Mesenchymal stem cell (in vitro differentiated cells and primary cell): ENCODE data around the gene MTHFD1.

Experiments
- DNase-seq: peaks from one replicate; pipeline ENCODE4 v3.0.0-alpha.2; 2013
- H2AFZ ChIP-seq: one replicate; pipeline ENCODE4 v1.6.1; 2013; ENCODE audit warnings: low read depth, mild to moderate bottlenecking, control low read depth, inconsistent platforms, low read length, moderate library complexity
- H2AK5ac ChIP-seq: 2 replicates; pipeline ENCODE4 v1.6.1; 2013; ENCODE audit warnings: low read length, moderate library complexity, mild to moderate bottlenecking, inconsistent platforms; ENCODE audit not compliant: severe bottlenecking
- H2BK120ac ChIP-seq: one replicate; pipeline ENCODE4 v1.6.1; 2013; ENCODE audit warnings: low read depth, mild to moderate bottlenecking, inconsistent platforms, low read length, moderate library complexity
- H2BK12ac ChIP-seq, 2 experiments: one replicate each; pipeline ENCODE4 v1.6.1; 2013; ENCODE audit warnings: inconsistent platforms in 2 of 2, low read length in 2 of 2, mild to moderate bottlenecking in 2 of 2, moderate library complexity in 2 of 2, control low read depth in 1 of 2
- H2BK15ac ChIP-seq: one replicate; pipeline ENCODE4 v1.6.1; 2013; ENCODE audit warnings: mild to moderate bottlenecking, low read depth, inconsistent platforms; ENCODE audit not compliant: poor library complexity, severe bottlenecking
- H2BK5ac ChIP-seq: 2 replicates; pipeline ENCODE4 v1.6.1; 2013; ENCODE audit warnings: low read depth, mild to moderate bottlenecking, low read length, control low read depth, inconsistent platforms; ENCODE audit not compliant: poor library complexity, severe bottlenecking
- H3K14ac ChIP-seq, 2 experiments: one replicate each; pipeline ENCODE4 v1.6.1; 2013; ENCODE audit warnings: inconsistent platforms in 2 of 2, low read length in 2 of 2, control low read depth in 1 of 2, mild to moderate bottlenecking in 1 of 2, moderate library complexity in 1 of 2
- H3K18ac ChIP-seq, 2 experiments: one replicate each; pipeline ENCODE4 v1.6.1; 2013; ENCODE audit warnings: inconsistent platforms in 2 of 2, low read length in 2 of 2, control low read depth in 1 of 2, low read depth in 1 of 2, mild to moderate bottlenecking in 1 of 2
- H3K23ac ChIP-seq, 2 experiments: one replicate each; pipeline ENCODE4 v1.6.1; 2013; ENCODE audit warnings: inconsistent platforms in 2 of 2, low read length in 2 of 2, mild to moderate bottlenecking in 2 of 2, moderate library complexity in 2 of 2, control low read depth in 1 of 2
- H3K27ac ChIP-seq: 2 replicates; pipeline ENCODE4 v1.5.1; 2013; ENCODE audit warnings: mild to moderate bottlenecking, moderate library complexity, low read length, control low read depth, inconsistent platforms; ENCODE audit not compliant: poor library complexity, severe bottlenecking
- H3K27me3 ChIP-seq, 2 experiments: 2 replicates each; pipeline versions ENCODE4 v1.6.1 to v1.7.0; 2013; ENCODE audit warnings: low read length in 2 of 2, mild to moderate bottlenecking in 2 of 2, moderate library complexity in 2 of 2, control low read depth in 1 of 2, inconsistent platforms in 1 of 2; ENCODE audit not compliant: control insufficient read depth in 1 of 2, insufficient read depth in 1 of 2
- H3K36me3 ChIP-seq, 2 experiments: 2 replicates each; pipeline versions ENCODE4 v1.6.1 to v1.7.0; 2013; ENCODE audit warnings: low read length in 2 of 2, control low read depth in 1 of 2, inconsistent platforms in 1 of 2, low read depth in 1 of 2, mild to moderate bottlenecking in 1 of 2; ENCODE audit not compliant: insufficient read depth in 2 of 2, control insufficient read depth in 1 of 2
- H3K4ac ChIP-seq, 2 experiments: one replicate each; pipeline ENCODE4 v1.6.1; 2013; ENCODE audit warnings: inconsistent platforms in 2 of 2, low read length in 2 of 2, mild to moderate bottlenecking in 2 of 2, moderate library complexity in 2 of 2, control low read depth in 1 of 2, low read depth in 1 of 2
- H3K4me1 ChIP-seq: 2 replicates; pipeline ENCODE4 v1.6.1; 2013; ENCODE audit warnings: low read depth, low read length, control low read depth; ENCODE audit not compliant: control insufficient read depth, insufficient read depth
- H3K4me2 ChIP-seq: 2 replicates; pipeline ENCODE4 v1.6.1; 2013; ENCODE audit warnings: low read length, mild to moderate bottlenecking, inconsistent platforms; ENCODE audit not compliant: poor library complexity, severe bottlenecking
- H3K4me3 ChIP-seq, 2 experiments: 2 replicates each; pipeline versions ENCODE4 v1.5.1 to v1.7.0; 2013; ENCODE audit warnings: low read length in 2 of 2, mild to moderate bottlenecking in 2 of 2, control low read depth in 1 of 2, low read depth in 1 of 2; ENCODE audit not compliant: insufficient read depth in 1 of 2
- H3K79me1 ChIP-seq: replicated peaks from 2 replicates; pipeline ENCODE4 v1.6.1; 2013; ENCODE audit warnings: mild to moderate bottlenecking, control low read depth, low read length, inconsistent platforms; ENCODE audit not compliant: poor library complexity, severe bottlenecking
- H3K9ac ChIP-seq: 2 replicates; pipeline ENCODE4 v1.7.0; 2013; ENCODE audit warnings: mild to moderate bottlenecking, low read length, moderate library complexity
- H3K9me3 ChIP-seq: 2 replicates; pipeline ENCODE4 v1.7.0; 2013; ENCODE audit warnings: mild to moderate bottlenecking, low read length; ENCODE audit not compliant: control insufficient read depth
- H4K8ac ChIP-seq: one replicate; pipeline ENCODE4 v1.6.1; 2013; ENCODE audit warnings: inconsistent platforms, mild to moderate bottlenecking, low read length, moderate library complexity
- H4K91ac ChIP-seq: one replicate; pipeline ENCODE4 v1.6.1; 2013; ENCODE audit warnings: mild to moderate bottlenecking, low read length, inconsistent platforms
- WGBS: methylation state at CpG from one replicate; pipeline ENCODE4 v1.1.7; 2013; ENCODE audit warnings: mixed read lengths; 5-methylcytosine and 5-hydroxymethylcytosine counted together

The MTHFD1 gene

GRCh38 chr14:64503434-64504309, 115.5 kb downstream of the MTHFD1 start, which contains the start of gene ZBTB25:
ZBTB25 (minus strand) TSS chr14:64503838; CDS start chr14:64490533, 13,305 bp downstream.
- Histone ChIP-seq H3K27ac (peak within 1 kb of the TSS; percentile 100), H4K91ac (peak within 1 kb of the TSS; percentile 100), H3K4me3 (peak within 1 kb of the TSS; percentile 93), H4K8ac (peak within 1 kb of the TSS; percentile 100), H3K18ac (peak within 1 kb of the TSS; percentile 99 to 100), H3K9me3 (no peaks in the 10 kb centered on the region), H3K4me1 (peaks cover 11% of the 10 kb centered on the region), H3K4ac (peak within 1 kb of the TSS; percentile 99), H2BK12ac (peak within 1 kb of the TSS; percentile 81 to 98), H3K14ac (peak within 1 kb of the TSS; percentile 63 to 100), H3K79me1 (peaks cover 2% of the 10 kb centered on the region), H3K36me3 (peaks cover 0 to 5% of the 10 kb centered on the region in 2 experiments), H2AK5ac (peak within 1 kb of the TSS; percentile 91), H3K27me3 (no peaks in the 10 kb centered on the region), H2BK15ac (peak within 1 kb of the TSS; percentile 99), H3K9ac (peak within 1 kb of the TSS; percentile 97), H2BK120ac (peak within 1 kb of the TSS; percentile 100), H3K23ac (peak within 1 kb of the TSS; percentile 70 to 98), H2AFZ (peak within 1 kb of the TSS; percentile 73), H3K4me2 (peak within 1 kb of the TSS; percentile 96), H2BK5ac (peak within 1 kb of the TSS; percentile 100)
- peak; percentile 95 for DNase-seq
- 1% methylated on average over 82 of the region's 87 CpGs for WGBS

GRCh38 chr14:64504310-64504896, 116.2 kb downstream of the MTHFD1 start, which contains the start of gene ZBTB1:
ZBTB1 (plus strand) TSS chr14:64504770; CDS start chr14:64521505, 16,735 bp downstream.
- peak; percentile 95 for DNase-seq
- H3K23ac ChIP-seq, result peak within 1 kb of the TSS; percentile 70 to 97
- peak within 1 kb of the TSS; percentile 81 to 89 for H2BK12ac ChIP-seq
- H3K36me3 ChIP-seq, result no peaks in the 10 kb centered on the region
- H3K4me1 ChIP-seq, result peaks cover 14% of the 10 kb centered on the region
- H2BK120ac ChIP-seq, result peak within 1 kb of the TSS; percentile 100
- WGBS, result 0% methylated on average over 57 of the region's 63 CpGs
- H3K9me3 ChIP-seq, result no peaks in the 10 kb centered on the region
- H3K18ac ChIP-seq, result peak within 1 kb of the TSS; percentile 99 to 100
- peak within 1 kb of the TSS; percentile 96 for H3K4me2 ChIP-seq
- no peaks in the 10 kb centered on the region for H3K27me3 ChIP-seq
- H3K9ac ChIP-seq, result peak within 1 kb of the TSS; percentile 97
- peak within 1 kb of the TSS; percentile 100 for H2BK5ac ChIP-seq
- H3K27ac ChIP-seq, result peak within 1 kb of the TSS; percentile 100
- H3K4me3 ChIP-seq, result peak within 1 kb of the TSS; percentile 93
- H3K79me1 ChIP-seq, result no peaks in the 10 kb centered on the region
- H4K8ac ChIP-seq, result peak within 1 kb of the TSS; percentile 100
- peak within 1 kb of the TSS; percentile 100 for H4K91ac ChIP-seq
- H3K14ac ChIP-seq, result peak within 1 kb of the TSS; percentile 63 to 99
- peak within 1 kb of the TSS; percentile 91 for H2AK5ac ChIP-seq
- H2AFZ ChIP-seq, result peak within 1 kb of the TSS; percentile 56
- H3K4ac ChIP-seq, result peak within 1 kb of the TSS; percentile 99
- peak within 1 kb of the TSS; percentile 99 for H2BK15ac ChIP-seq

- Histone ChIP-seq H3K14ac (peak overlapping the region; percentile 41 to 98), H3K4me3 (peak overlapping the region; percentile 93), H2BK5ac (peak overlapping the region; percentile 100), H3K18ac (peak overlapping the region; percentile 99 to 100), H3K27ac (peak overlapping the region; percentile 98), H3K9me3 (no peaks in the 10 kb centered on the region), H3K9ac (peak overlapping the region; percentile 97), H3K4ac (peak overlapping the region; percentile 99), H2BK12ac (peak overlapping the region; percentile 79 to 81), H3K79me1 (no peaks in the 10 kb centered on the region), H2BK120ac (peak overlapping the region; percentile 100), H3K23ac (peak overlapping the region; percentile 52 to 97), H3K4me1 (peaks cover 14% of the 10 kb centered on the region), H2AFZ (peak overlapping the region; percentile 56), H4K8ac (peak overlapping the region; percentile 100), H3K4me2 (peak overlapping the region; percentile 96), H2BK15ac (peak overlapping the region; percentile 98), H4K91ac (peak overlapping the region; percentile 95), H3K27me3 (no peaks in the 10 kb centered on the region), H3K36me3 (no peaks in the 10 kb centered on the region), H2AK5ac (peak overlapping the region; percentile 76)
- DNase-seq, result peak; percentile 87
- WGBS, result under 1% methylated on average over 55 of the region's 68 CpGs
Measured at GRCh38 chr14:64504897-64505794, 117.0 kb downstream of the MTHFD1 start.
